GM23338 (cell line): Measurements from ENCODE around the gene DUOX1. TPM values are rescaled to one million over a fixed set of nuclear protein-coding genes. Genes with fewer than 3 reads are reported as not detected.

Experiments
- ATAC-seq: fragments of 200-7000 bp; cut with Tn5 transposase; 3 replicates; pipeline ENCODE4 v1.9.1; 2020
- DNase-seq: peaks from one replicate; pipeline ENCODE4 v3.0.0-alpha.2; 2015; ENCODE audit warnings: low spot score
- H2AFZ ChIP-seq: fragments of 200-600 bp; sonication (generic); 2 replicates; pipeline ENCODE4 v1.8.0; 2016; ENCODE audit warnings: antibody characterized with exemption, mild to moderate bottlenecking, moderate library complexity
- H3F3A ChIP-seq: fragments of 200-600 bp; sonication (generic); replicated peaks from 2 replicates; pipeline ENCODE4 v1.8.0; 2017; ENCODE audit warnings: antibody characterized with exemption, mixed run types, low read depth
- H3K27ac ChIP-seq: fragments of 200-600 bp; sonication (generic); 2 replicates; pipeline ENCODE4 v1.6.1; 2016; ENCODE audit warnings: low read depth
- H3K27me3 ChIP-seq: fragments of 200-600 bp; sonication (generic); 2 replicates; pipeline ENCODE4 v1.8.0; 2016; ENCODE audit warnings: mild to moderate bottlenecking, mixed run types, moderate library complexity; ENCODE audit not compliant: insufficient read depth
- H3K36me3 ChIP-seq: fragments of 200-600 bp; sonication (generic); 2 replicates; pipeline ENCODE4 v1.8.0; 2016; ENCODE audit warnings: mild to moderate bottlenecking; ENCODE audit not compliant: insufficient read depth
- H3K4me1 ChIP-seq: fragments of 200-600 bp; sonication (generic); 2 replicates; pipeline ENCODE4 v1.8.0; 2016; ENCODE audit warnings: mild to moderate bottlenecking, moderate library complexity; ENCODE audit not compliant: insufficient read depth
- H3K4me2 ChIP-seq: fragments of 200-600 bp; sonication (generic); 2 replicates; pipeline ENCODE4 v1.7.1; 2017; ENCODE audit warnings: mixed run types
- H3K4me3 ChIP-seq: fragments of 200-600 bp; sonication (generic); 2 replicates; pipeline ENCODE4 v1.6.1; 2016; ENCODE audit warnings: mixed run types
- H3K79me2 ChIP-seq: fragments of 200-600 bp; sonication (generic); replicated peaks from 2 replicates; pipeline ENCODE4 v1.8.0; 2017; ENCODE audit warnings: mild to moderate bottlenecking; ENCODE audit not compliant: insufficient read depth
- H3K9me2 ChIP-seq: fragments of 200-600 bp; sonication (generic); 2 replicates; pipeline ENCODE4 v1.8.0; 2017; ENCODE audit not compliant: insufficient read depth
- H4K20me1 ChIP-seq: fragments of 200-600 bp; sonication (generic); replicated peaks from 2 replicates; pipeline ENCODE4 v1.8.0; 2017; ENCODE audit warnings: mild to moderate bottlenecking; ENCODE audit not compliant: insufficient read depth
- H3K27ac Mint-ChIP-seq: 2 replicates; pipeline ENCODE4 v1.8.0; 2020; ENCODE audit warnings: inconsistent platforms, mild to moderate bottlenecking, moderate library complexity, mixed read lengths
- H3K27me3 Mint-ChIP-seq: 3 replicates; pipeline ENCODE4 v1.8.0; 2022; ENCODE audit warnings: low read depth, mild to moderate bottlenecking, moderate library complexity, mixed read lengths, inconsistent platforms; ENCODE audit not compliant: insufficient read depth, poor library complexity
- H3K36me3 Mint-ChIP-seq: 3 replicates; pipeline ENCODE4 v1.8.0; 2021; ENCODE audit warnings: low read depth, mild to moderate bottlenecking, inconsistent platforms, moderate library complexity, mixed read lengths
- H3K4me1 Mint-ChIP-seq: 3 replicates; pipeline ENCODE4 v1.8.0; 2020; ENCODE audit warnings: mild to moderate bottlenecking, inconsistent platforms, mixed read lengths
- H3K4me3 Mint-ChIP-seq: 3 replicates; pipeline ENCODE4 v1.8.0; 2021; ENCODE audit warnings: moderate library complexity, mild to moderate bottlenecking, inconsistent platforms, mixed read lengths
- H3K9me3 Mint-ChIP-seq: 3 replicates; pipeline ENCODE4 v1.8.0; 2020; ENCODE audit warnings: moderate library complexity, mild to moderate bottlenecking, inconsistent platforms, mixed read lengths
- EZH2 ChIP-seq: fragments of 200-600 bp; sonication (generic); IDR thresholded peaks from one replicate; pipeline ENCODE4 v1.8.0; 2017; ENCODE audit warnings: antibody characterized with exemption, mild to moderate bottlenecking, low read depth; ENCODE audit not compliant: unreplicated experiment
- NANOG ChIP-seq: IDR thresholded peaks from 2 replicates; pipeline ENCODE4 v1.6.1; 2016; ENCODE audit warnings: antibody characterized with exemption, borderline replicate concordance
- POLR2AphosphoS5 ChIP-seq: IDR thresholded peaks from 2 replicates; pipeline ENCODE4 v1.6.1; 2016; ENCODE audit warnings: antibody characterized with exemption, low read depth
- REST ChIP-seq: IDR thresholded peaks from one replicate; pipeline ENCODE4 v1.6.1; 2018; ENCODE audit warnings: antibody characterized with exemption; ENCODE audit not compliant: unreplicated experiment
- polyA plus RNA-seq: library from polyadenylated mRNA; unstranded; fragments of >200 nt; fragmentation: Nextera tagmentation; extraction: Ambion mirVana; gene quantifications from 2 replicates; pipeline ENCODE4 v1.2.1, GENCODE V29; 2016
- total RNA-seq: library from RNA; depleted of rRNA; stranded (reverse); fragments of >200 nt; shearing (Covaris generic); gene quantifications from 2 replicates; pipeline ENCODE4 v1.2.3, GENCODE V29; 2014
- TF ChIP-seq, protein P1 (sequence below), 2 experiments: fragments of 200-600 bp in 1 of 2; sonication (generic) in 1 of 2; conservative IDR thresholded peaks; 2 replicates each; pipeline versions ENCODE4 v1.5.1 to v1.6.1; 2016 to 2017; ENCODE audit warnings: antibody characterized with exemption in 2 of 2, low read depth in 2 of 2, mild to moderate bottlenecking in 2 of 2, moderate library complexity in 1 of 2

Gene DUOX1
- total and polyA plus RNA-seq, 2 experiments from 2014 or later: 0.69 to 0.73 TPM

GRCh38 chr15:45151998-45152828, 22.4 kb downstream of the DUOX1 start:
- ATAC-seq: no peak
- no peak overlapping the region for H3K27ac Mint-ChIP-seq
- H3K4me3 ChIP-seq: no peak overlapping the region

More at GRCh38 chr15:45151998-45152828, 22.4 kb downstream of the DUOX1 start:
- TF ChIP-seq, protein P1, sequence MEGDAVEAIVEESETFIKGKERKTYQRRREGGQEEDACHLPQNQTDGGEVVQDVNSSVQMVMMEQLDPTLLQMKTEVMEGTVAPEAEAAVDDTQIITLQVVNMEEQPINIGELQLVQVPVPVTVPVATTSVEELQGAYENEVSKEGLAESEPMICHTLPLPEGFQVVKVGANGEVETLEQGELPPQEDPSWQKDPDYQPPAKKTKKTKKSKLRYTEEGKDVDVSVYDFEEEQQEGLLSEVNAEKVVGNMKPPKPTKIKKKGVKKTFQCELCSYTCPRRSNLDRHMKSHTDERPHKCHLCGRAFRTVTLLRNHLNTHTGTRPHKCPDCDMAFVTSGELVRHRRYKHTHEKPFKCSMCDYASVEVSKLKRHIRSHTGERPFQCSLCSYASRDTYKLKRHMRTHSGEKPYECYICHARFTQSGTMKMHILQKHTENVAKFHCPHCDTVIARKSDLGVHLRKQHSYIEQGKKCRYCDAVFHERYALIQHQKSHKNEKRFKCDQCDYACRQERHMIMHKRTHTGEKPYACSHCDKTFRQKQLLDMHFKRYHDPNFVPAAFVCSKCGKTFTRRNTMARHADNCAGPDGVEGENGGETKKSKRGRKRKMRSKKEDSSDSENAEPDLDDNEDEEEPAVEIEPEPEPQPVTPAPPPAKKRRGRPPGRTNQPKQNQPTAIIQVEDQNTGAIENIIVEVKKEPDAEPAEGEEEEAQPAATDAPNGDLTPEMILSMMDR (conservative IDR thresholded peaks at IDR 0.05; ENCODE audit: low read depth in 2 of 2): no peak
- TF ChIP-seq POLR2AphosphoS5 (no peak), REST (no peak), EZH2 (no peak), NANOG (no peak)
- Mint-ChIP-seq H3K9me3 (no peaks in the 10 kb centered on the region; the same call in 2 of the 3 replicates), H3K4me3 (no peak overlapping the region), H3K36me3 (no peaks in the 10 kb centered on the region), H3K4me1 (peaks cover 8% of the 10 kb centered on the region; the same call in 2 of the 3 replicates), H3K27me3 (peaks cover 3% of the 10 kb centered on the region)
- Histone ChIP-seq H4K20me1 (no peaks in the 10 kb centered on the region), H2AFZ (no peak overlapping the region), H3K79me2 (no peaks in the 10 kb centered on the region), H3K27me3 (no peaks in the 10 kb centered on the region), H3K27ac (no peak overlapping the region), H3K4me2 (no peak overlapping the region), H3K9me2 (no peaks in the 10 kb centered on the region), H3K4me1 (no peaks in the 10 kb centered on the region), H3F3A (no peaks in the 10 kb centered on the region), H3K36me3 (no peaks in the 10 kb centered on the region)
- DNase-seq: no peak
